Activated CD4-positive, alpha-beta memory T cell treated with anti-CD3 and anti-CD28 coated beads for 36 hours (primary cell): ENCODE results near the gene CTNNBIP1. TPM values are rescaled to one million over a fixed set of nuclear protein-coding genes. Genes with fewer than 3 reads are reported as not detected.

ENCODE experiments used
- CTCF ChIA-PET: fragments of 350-600 bp; sonication (Branson Sonifier 250); formaldehyde crosslinking; loops from one replicate; lab custom pipeline; 2021; ENCODE audit warnings: antibody characterized with exemption, inconsistent platforms; lab: Charles Lee
- POLR2A ChIA-PET: fragments of 350-600 bp; sonication (Branson Sonifier 250); formaldehyde crosslinking; loops from one replicate; lab custom pipeline; 2021; ENCODE audit warnings: antibody characterized with exemption; lab: Charles Lee
- DNase-seq: peaks from one replicate; pipeline ENCODE4 v3.0.0-alpha.2; 2020
- H3K27ac Mint-ChIP-seq: one replicate; pipeline ENCODE4 v1.8.0; 2021; ENCODE audit warnings: mixed read lengths
- H3K27me3 Mint-ChIP-seq: one replicate; pipeline ENCODE4 v1.8.0; 2021; ENCODE audit warnings: mixed read lengths
- H3K36me3 Mint-ChIP-seq: one replicate; pipeline ENCODE4 v1.8.0; 2021; ENCODE audit warnings: mixed read lengths
- H3K4me1 Mint-ChIP-seq: one replicate; pipeline ENCODE4 v1.8.0; 2021; ENCODE audit warnings: low read depth, mixed read lengths
- H3K4me3 Mint-ChIP-seq: one replicate; pipeline ENCODE4 v1.8.0; 2021; ENCODE audit warnings: mild to moderate bottlenecking, mixed read lengths
- H3K9me3 Mint-ChIP-seq: one replicate; pipeline ENCODE4 v1.8.0; 2021; ENCODE audit warnings: mixed read lengths
- intact Hi-C: fragments of 100-400 bp; cut with micrococcal nuclease; formaldehyde crosslinking; loops from one replicate; pipeline ENCODE4 v1.15.1; 2023
- total RNA-seq, 2 experiments: library from RNA; stranded (reverse); gene quantifications; one replicate each; pipeline ENCODE4 v1.2.3, GENCODE V29; 2021

CTNNBIP1 gene
- total RNA-seq, 2 experiments from 2014 or later: 11.0 to 13.2 TPM

- Mint-ChIP-seq H3K27ac (no peak overlapping the region), H3K36me3 (no peaks in the 10 kb centered on the region), H3K4me1 (no peaks in the 10 kb centered on the region), H3K9me3 (no peaks in the 10 kb centered on the region), H3K27me3 (no peaks in the 10 kb centered on the region), H3K4me3 (no peak overlapping the region)
- intact Hi-C loops: loop anchor here (2.0 kb wide), 1 partner anchor 137 kb away; no protein-coding TSS in a partner anchor
- DNase-seq: no peak
- POLR2A ChIA-PET: no interaction called here
- CTCF ChIA-PET: interaction anchor here (0.6 to 11.0 kb wide), 7 partner anchors 9 to 370 kb away, joined by 3 to 238 read pairs (median 3); no protein-coding TSS in a partner anchor
These were observed 44.3 kb downstream of the CTNNBIP1 start for GRCh38 chr1:9865724-9866123.

GRCh38 chr1:9863371-9863770 lies 46.7 kb downstream of the CTNNBIP1 start:
- Mint-ChIP-seq H3K27me3 (no peaks in the 10 kb centered on the region), H3K4me3 (no peak overlapping the region), H3K9me3 (no peaks in the 10 kb centered on the region), H3K27ac (no peak overlapping the region), H3K4me1 (peaks cover 6% of the 10 kb centered on the region), H3K36me3 (peaks cover under 1% of the 10 kb centered on the region)
- DNase-seq: no peak
- intact Hi-C loops: no loop called here
- ChIA-PET POLR2A (no interaction called here), CTCF (interaction anchor here (1.2 to 5.1 kb wide), 4 partner anchors 11 to 237 kb away, joined by 3 to 39 read pairs (median 8); no protein-coding TSS in a partner anchor)

GRCh38 chr1:9861360-9861759 lies 48.7 kb downstream of the CTNNBIP1 start:
- peaks cover 8% of the 10 kb centered on the region for H3K4me1 Mint-ChIP-seq
- intact Hi-C loops: no loop called here
- ChIA-PET POLR2A (interaction anchor here (0.6 kb wide), 1 partner anchor 47 kb away, joined by 3 read pairs; no protein-coding TSS in a partner anchor), CTCF (interaction anchor here (0.8 to 4.8 kb wide), 6 partner anchors 12 to 233 kb away, joined by 3 to 39 read pairs (median 3); no protein-coding TSS in a partner anchor)
- peaks cover 6% of the 10 kb centered on the region for H3K36me3 Mint-ChIP-seq
- DNase-seq: no peak
- H3K9me3 Mint-ChIP-seq: no peaks in the 10 kb centered on the region
- H3K4me3 Mint-ChIP-seq: no peak overlapping the region
- no peak overlapping the region for H3K27ac Mint-ChIP-seq
- no peaks in the 10 kb centered on the region for H3K27me3 Mint-ChIP-seq

- ChIA-PET CTCF (interaction anchor here (0.8 to 4.8 kb wide), 6 partner anchors 12 to 232 kb away, joined by 3 to 39 read pairs (median 3); no protein-coding TSS in a partner anchor), POLR2A (interaction anchor here (0.6 kb wide), 1 partner anchor 47 kb away, joined by 3 read pairs; no protein-coding TSS in a partner anchor)
- no peaks in the 10 kb centered on the region for H3K27me3 Mint-ChIP-seq
- no peak overlapping the region for H3K4me3 Mint-ChIP-seq
- peaks cover 8% of the 10 kb centered on the region for H3K4me1 Mint-ChIP-seq
- intact Hi-C loops: no loop called here
- no peak for DNase-seq
- H3K27ac Mint-ChIP-seq: no peak overlapping the region
- H3K9me3 Mint-ChIP-seq: no peaks in the 10 kb centered on the region
- peaks cover 6% of the 10 kb centered on the region for H3K36me3 Mint-ChIP-seq
These were observed 49.2 kb downstream of the CTNNBIP1 start for GRCh38 chr1:9860887-9861286.

- ChIA-PET CTCF (interaction anchor here (1.1 to 1.2 kb wide), 2 partner anchors 75 to 139 kb away, joined by 3 to 4 read pairs; no protein-coding TSS in a partner anchor), POLR2A (no interaction called here)
- peaks cover 6% of the 10 kb centered on the region for H3K36me3 Mint-ChIP-seq
- H3K9me3 Mint-ChIP-seq: no peaks in the 10 kb centered on the region
- H3K27ac Mint-ChIP-seq: no peak overlapping the region
- intact Hi-C loops: loop anchor here (2.0 kb wide), 1 partner anchor 73 kb away; no protein-coding TSS in a partner anchor
- no peak for DNase-seq
- H3K27me3 Mint-ChIP-seq: no peaks in the 10 kb centered on the region
- no peak overlapping the region for H3K4me3 Mint-ChIP-seq
- peaks cover 8% of the 10 kb centered on the region for H3K4me1 Mint-ChIP-seq
These were observed 50.6 kb downstream of the CTNNBIP1 start for GRCh38 chr1:9859281-9860014.

- peaks cover 5% of the 10 kb centered on the region for H3K9me3 Mint-ChIP-seq
- intact Hi-C loops: loop anchor here (2.0 kb wide), 1 partner anchor 72 kb away; no protein-coding TSS in a partner anchor
- H3K27ac Mint-ChIP-seq: no peak overlapping the region
- H3K4me1 Mint-ChIP-seq: peaks cover 8% of the 10 kb centered on the region
- CTCF ChIA-PET: interaction anchor here (1.1 to 1.8 kb wide), 2 partner anchors 10 to 74 kb away, joined by 4 read pairs; no protein-coding TSS in a partner anchor
- no peaks in the 10 kb centered on the region for H3K27me3 Mint-ChIP-seq
- POLR2A ChIA-PET: interaction anchor here (0.7 kb wide), 1 partner anchor 125 kb away, joined by 3 read pairs; no protein-coding TSS in a partner anchor
- peaks cover 10% of the 10 kb centered on the region for H3K36me3 Mint-ChIP-seq
- no peak overlapping the region for H3K4me3 Mint-ChIP-seq
- peak; percentile 38 for DNase-seq
These were observed 51.6 kb downstream of the CTNNBIP1 start for GRCh38 chr1:9858293-9859035.

GRCh38 chr1:9855186-9855585 lies 54.9 kb downstream of the CTNNBIP1 start:
- peaks cover 10% of the 10 kb centered on the region for H3K36me3 Mint-ChIP-seq
- CTCF ChIA-PET: no interaction called here
- H3K9me3 Mint-ChIP-seq: peaks cover 6% of the 10 kb centered on the region
- no peaks in the 10 kb centered on the region for H3K27me3 Mint-ChIP-seq
- POLR2A ChIA-PET: no interaction called here
- H3K4me1 Mint-ChIP-seq: peaks cover 8% of the 10 kb centered on the region
- intact Hi-C loops: no loop called here
- no peak overlapping the region for H3K27ac Mint-ChIP-seq
- DNase-seq: no peak
- H3K4me3 Mint-ChIP-seq: no peak overlapping the region

- intact Hi-C loops: no loop called here
- H3K27ac Mint-ChIP-seq: no peak overlapping the region
- CTCF ChIA-PET: interaction anchor here (1.1 kb wide), 1 partner anchor 13 kb away, joined by 3 read pairs; no protein-coding TSS in a partner anchor
- peaks cover under 1% of the 10 kb centered on the region for H3K4me1 Mint-ChIP-seq
- H3K4me3 Mint-ChIP-seq: no peak overlapping the region
- no peaks in the 10 kb centered on the region for H3K27me3 Mint-ChIP-seq
- POLR2A ChIA-PET: no interaction called here
- peaks cover 6% of the 10 kb centered on the region for H3K9me3 Mint-ChIP-seq
- DNase-seq: no peak
- H3K36me3 Mint-ChIP-seq: peaks cover 7% of the 10 kb centered on the region
These were observed 56.8 kb downstream of the CTNNBIP1 start for GRCh38 chr1:9853249-9853595.

GRCh38 chr1:9852410-9853248 lies 57.4 kb downstream of the CTNNBIP1 start:
- POLR2A ChIA-PET: interaction anchor here (0.6 kb wide), 1 partner anchor 35 kb away, joined by 3 read pairs; no protein-coding TSS in a partner anchor
- H3K27me3 Mint-ChIP-seq: no peaks in the 10 kb centered on the region

GRCh38 chr1:9852004-9852403 lies 58.1 kb downstream of the CTNNBIP1 start:
- POLR2A ChIA-PET: interaction anchor here (0.6 kb wide), 1 partner anchor 36 kb away, joined by 3 read pairs; no protein-coding TSS in a partner anchor
- Mint-ChIP-seq H3K4me3 (no peak overlapping the region), H3K27me3 (no peaks in the 10 kb centered on the region), H3K9me3 (peaks cover 6% of the 10 kb centered on the region), H3K27ac (no peak overlapping the region), H3K36me3 (peaks cover 4% of the 10 kb centered on the region), H3K4me1 (no peaks in the 10 kb centered on the region)
- CTCF ChIA-PET: interaction anchor here (0.5 kb wide), 1 partner anchor 101 kb away, joined by 3 read pairs; no protein-coding TSS in a partner anchor
- intact Hi-C loops: no loop called here
- DNase-seq: no peak

More at GRCh38 chr1:9852410-9853248, 57.4 kb downstream of the CTNNBIP1 start:
- DNase-seq: no peak
- intact Hi-C loops: no loop called here
- Mint-ChIP-seq H3K9me3 (peaks cover 6% of the 10 kb centered on the region), H3K4me1 (no peaks in the 10 kb centered on the region), H3K36me3 (peaks cover 4% of the 10 kb centered on the region), H3K27ac (no peak overlapping the region), H3K4me3 (no peak overlapping the region)
- CTCF ChIA-PET: interaction anchor here (0.5 to 1.1 kb wide), 2 partner anchors 13 to 102 kb away, joined by 3 read pairs; no protein-coding TSS in a partner anchor
